ENCODE measurements around the gene KIF2C.
A peak's percentile ranks its signal among the peaks of the same experiment; 100 is the strongest.
"Not testable (repeated sequence)": the region's sequence is repeated elsewhere in the genome, so short reads cannot be mapped to it uniquely, and the experiment has no call there.

The KIF2C gene

DNA sequence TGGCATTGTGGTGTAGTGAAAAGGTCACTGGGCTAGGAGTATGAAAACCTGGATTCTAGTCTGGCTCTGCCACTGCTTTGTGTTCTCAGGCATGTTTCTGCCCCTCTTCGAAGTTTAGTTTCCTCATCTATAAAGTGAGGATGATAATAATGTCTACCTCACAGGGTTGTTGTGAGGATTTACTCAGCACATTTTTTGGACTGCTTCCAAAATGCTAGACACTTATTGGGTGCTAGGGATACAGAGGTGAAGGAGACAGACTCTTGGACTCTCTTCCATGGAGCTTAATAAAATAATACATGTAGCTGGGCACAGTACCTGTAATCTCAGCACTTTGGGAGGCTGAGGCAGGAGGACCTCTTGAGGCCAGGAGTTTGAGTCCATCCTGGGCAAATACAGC, 3.6 kb downstream of the KIF2C start:
- H3K9ac ChIP-seq (ENCODE audit: low read length): no peak overlapping the region
- H3K9me3 ChIP-seq (ENCODE audit: control insufficient read depth, low read length): no peaks in the 10 kb centered on the region
- no peaks in the 10 kb centered on the region for H3K27me3 ChIP-seq (ENCODE audit: control insufficient read depth, insufficient read depth, low read length)
- H3K4me3 ChIP-seq (ENCODE audit: low read length): no peak overlapping the region
- peaks cover 9% of the 10 kb centered on the region for H3K4me1 ChIP-seq (ENCODE audit: control insufficient read depth, insufficient read depth, low read length)
- H3K36me3 ChIP-seq (ENCODE audit: control insufficient read depth, insufficient read depth, low read length): no peaks in the 10 kb centered on the region

DNA sequence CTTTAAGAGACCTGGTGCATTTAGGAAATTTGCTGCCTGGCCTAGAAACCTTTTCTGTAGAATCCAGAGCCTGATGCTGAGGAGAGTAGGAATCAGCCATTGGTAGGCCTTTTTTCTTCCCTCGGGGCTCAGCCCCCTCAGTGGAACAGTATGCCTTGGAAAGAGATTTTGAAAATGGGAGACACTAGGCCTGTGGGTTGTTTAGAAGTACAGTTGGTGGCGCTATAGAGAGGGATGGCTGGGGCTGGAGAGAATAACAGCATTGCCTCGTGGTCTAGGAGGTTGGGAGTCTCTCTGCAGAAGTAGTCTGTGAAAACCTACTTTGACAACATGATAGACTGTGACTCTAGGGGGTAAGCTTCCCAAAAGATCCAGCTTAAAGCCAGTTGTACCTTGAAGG, 8.2 kb downstream of the KIF2C start:
- Histone ChIP-seq H3K9ac (ENCODE audit: low read length) (no peak overlapping the region), H3K27me3 (ENCODE audit: control insufficient read depth, insufficient read depth, low read length) (no peaks in the 10 kb centered on the region), H3K36me3 (ENCODE audit: control insufficient read depth, insufficient read depth, low read length) (no peaks in the 10 kb centered on the region), H3K4me3 (ENCODE audit: low read length) (no peak overlapping the region), H3K9me3 (ENCODE audit: control insufficient read depth, low read length) (no peaks in the 10 kb centered on the region), H3K4me1 (ENCODE audit: control insufficient read depth, insufficient read depth, low read length) (no peaks in the 10 kb centered on the region)

DNA sequence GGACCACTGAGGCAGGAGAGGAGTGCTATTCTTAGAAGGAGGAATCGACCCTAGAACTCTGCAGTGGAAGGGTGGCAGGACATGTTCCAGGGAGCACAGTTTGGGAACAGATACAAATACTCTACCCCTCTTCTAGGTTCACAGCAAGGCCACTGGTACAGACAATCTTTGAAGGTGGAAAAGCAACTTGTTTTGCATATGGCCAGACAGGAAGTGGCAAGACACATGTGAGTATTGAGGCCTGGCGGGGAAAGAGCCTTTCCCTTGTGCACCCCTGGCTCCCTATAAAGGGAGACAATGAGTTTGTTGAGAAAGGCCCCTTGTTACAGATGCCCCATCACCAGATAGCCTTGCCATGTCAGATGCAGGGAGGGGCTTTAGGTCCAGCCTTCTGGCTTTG, 17.8 kb downstream of the KIF2C start:
- H3K9ac ChIP-seq (ENCODE audit: low read length): no peak overlapping the region
- no peaks in the 10 kb centered on the region for H3K36me3 ChIP-seq (ENCODE audit: control insufficient read depth, insufficient read depth, low read length)
- H3K4me1 ChIP-seq (ENCODE audit: control insufficient read depth, insufficient read depth, low read length): no peaks in the 10 kb centered on the region
- no peaks in the 10 kb centered on the region for H3K27me3 ChIP-seq (ENCODE audit: control insufficient read depth, insufficient read depth, low read length)
- no peaks in the 10 kb centered on the region for H3K9me3 ChIP-seq (ENCODE audit: control insufficient read depth, low read length)
- no peak overlapping the region for H3K4me3 ChIP-seq (ENCODE audit: low read length)

DNA sequence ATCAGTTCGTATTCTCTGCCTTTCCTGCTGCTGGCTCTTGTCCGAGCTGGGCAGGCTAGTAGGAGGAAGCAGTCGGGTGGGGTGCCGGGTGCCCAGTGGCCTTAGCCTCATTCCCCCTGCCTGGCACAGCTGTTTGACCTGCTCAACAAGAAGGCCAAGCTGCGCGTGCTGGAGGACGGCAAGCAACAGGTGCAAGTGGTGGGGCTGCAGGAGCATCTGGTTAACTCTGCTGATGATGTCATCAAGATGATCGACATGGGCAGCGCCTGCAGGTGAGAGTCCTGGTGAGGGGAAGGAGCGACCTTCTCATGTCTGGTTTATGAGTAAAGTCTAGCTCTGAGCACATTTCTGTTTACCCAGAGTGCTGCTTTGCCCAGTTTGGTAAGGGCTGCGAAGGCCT, 19.4 kb downstream of the KIF2C start:
- Histone ChIP-seq H3K4me3 (ENCODE audit: low read length) (no peak overlapping the region), H3K27me3 (ENCODE audit: control insufficient read depth, insufficient read depth, low read length) (no peaks in the 10 kb centered on the region), H3K4me1 (ENCODE audit: control insufficient read depth, insufficient read depth, low read length) (no peaks in the 10 kb centered on the region), H3K9ac (ENCODE audit: low read length) (no peak overlapping the region), H3K9me3 (ENCODE audit: control insufficient read depth, low read length) (no peaks in the 10 kb centered on the region), H3K36me3 (ENCODE audit: control insufficient read depth, insufficient read depth, low read length) (no peaks in the 10 kb centered on the region)

DNA sequence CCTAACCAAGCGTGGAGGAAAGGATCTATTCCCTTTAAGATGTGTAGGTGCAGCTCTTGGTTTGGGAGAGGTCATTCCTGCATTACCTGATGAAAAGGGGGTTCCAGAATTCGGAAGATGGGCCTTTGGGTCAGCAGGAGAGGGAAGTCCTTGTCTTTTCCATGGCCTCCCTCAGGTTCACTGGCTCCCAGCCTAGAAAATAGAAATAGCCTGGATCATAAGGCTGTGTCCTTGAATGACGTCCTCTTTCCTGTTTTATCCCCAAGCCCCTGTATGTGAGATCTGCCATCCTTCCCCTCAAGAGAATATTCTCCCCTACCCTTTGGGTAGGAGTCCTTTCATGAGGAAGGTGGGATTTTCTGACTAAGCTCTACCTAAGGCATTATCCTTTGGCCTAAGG, 21.2 kb downstream of the KIF2C start:
- H3K9me3 ChIP-seq (ENCODE audit: control insufficient read depth, low read length): no peaks in the 10 kb centered on the region
- no peak overlapping the region for H3K4me3 ChIP-seq (ENCODE audit: low read length)
- no peaks in the 10 kb centered on the region for H3K27me3 ChIP-seq (ENCODE audit: control insufficient read depth, insufficient read depth, low read length)
- no peaks in the 10 kb centered on the region for H3K36me3 ChIP-seq (ENCODE audit: control insufficient read depth, insufficient read depth, low read length)
- H3K4me1 ChIP-seq (ENCODE audit: control insufficient read depth, insufficient read depth, low read length): no peaks in the 10 kb centered on the region
- no peak overlapping the region for H3K9ac ChIP-seq (ENCODE audit: low read length)

DNA sequence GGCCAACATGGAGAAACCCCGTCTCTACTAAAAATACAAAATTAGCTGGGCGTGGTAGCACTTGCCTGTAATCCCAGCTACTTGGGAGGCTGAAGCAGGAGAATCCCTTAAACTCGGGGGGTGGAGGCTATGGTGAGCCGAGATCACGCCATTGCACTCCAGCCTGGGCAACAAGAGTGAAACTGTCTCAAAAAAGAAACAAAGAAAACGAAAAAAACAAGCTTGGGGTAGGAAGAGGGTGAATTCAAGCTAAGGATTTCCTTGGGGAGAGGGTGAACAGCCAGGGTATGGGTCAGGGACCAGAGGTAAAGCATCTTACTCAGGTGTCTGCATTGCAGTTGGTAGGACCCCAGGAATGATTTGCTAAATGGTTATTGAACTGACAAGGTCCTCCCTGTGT, 26.8 kb downstream of the KIF2C start:
- H3K36me3 ChIP-seq (ENCODE audit: control insufficient read depth, insufficient read depth, low read length); H3K4me3 ChIP-seq (ENCODE audit: low read length); H3K27me3 ChIP-seq (ENCODE audit: control insufficient read depth, insufficient read depth, low read length); H3K9ac ChIP-seq (ENCODE audit: low read length); H3K9me3 ChIP-seq (ENCODE audit: control insufficient read depth, low read length); H3K4me1 ChIP-seq (ENCODE audit: control insufficient read depth, insufficient read depth, low read length): not testable (repeated sequence)

DNA sequence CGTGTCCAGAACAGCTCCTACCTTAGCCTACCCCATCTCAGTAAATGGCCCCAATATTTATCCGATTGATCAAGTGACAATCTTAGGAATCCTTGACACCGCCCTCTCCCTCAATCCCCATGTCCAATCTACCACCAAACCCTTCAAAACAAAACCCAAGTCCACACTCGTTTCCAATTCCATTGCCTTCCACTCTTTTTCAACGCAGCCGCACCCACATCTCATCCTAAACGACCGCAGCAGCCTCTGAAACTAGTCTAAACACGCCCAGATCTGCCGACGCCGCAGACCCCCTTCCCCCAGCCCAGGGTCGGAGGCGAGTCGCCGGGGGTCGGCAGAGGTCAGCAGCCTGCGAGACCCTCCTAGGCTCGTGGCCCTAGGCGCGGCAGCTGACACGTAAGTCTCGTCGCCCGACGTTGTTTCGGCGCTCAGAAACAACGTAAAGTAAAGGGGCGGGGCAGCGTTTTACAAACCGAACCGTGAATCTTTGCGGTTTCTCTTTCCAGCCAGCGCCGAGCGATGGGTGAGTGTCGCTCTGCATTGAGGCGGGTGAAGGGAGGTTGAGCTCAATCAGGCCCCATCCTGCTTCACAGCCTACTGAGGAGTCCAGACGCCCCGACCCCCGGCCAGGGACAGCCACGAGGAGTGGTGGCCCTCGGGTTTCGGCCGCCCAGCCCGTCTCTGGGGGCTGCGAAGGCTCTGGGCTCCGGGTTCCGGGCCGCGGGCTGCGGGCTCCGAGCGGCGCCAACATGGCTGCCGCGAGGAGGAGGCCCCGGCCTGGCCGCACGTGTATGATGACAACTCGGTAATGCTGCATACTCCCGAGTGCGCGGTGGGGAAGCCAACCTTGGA, 35.7 kb downstream of the KIF2C start, which contains the start of gene RPS8:
TSS of gene RPS8 (plus strand) at position 463 of the 852 bp plus-strand sequence. CDS start at position 520, 57 bp downstream.
- no peaks in the 10 kb centered on the region for H3K27me3 ChIP-seq (ENCODE audit: control insufficient read depth, insufficient read depth, low read length)
- peaks cover 13% of the 10 kb centered on the region for H3K4me1 ChIP-seq (ENCODE audit: control insufficient read depth, insufficient read depth, low read length)
- no peaks in the 10 kb centered on the region for H3K9me3 ChIP-seq (ENCODE audit: control insufficient read depth, low read length)
- peak within 1 kb of the TSS; percentile 92 for H3K9ac ChIP-seq (ENCODE audit: low read length)
- peaks cover 7% of the 10 kb centered on the region for H3K36me3 ChIP-seq (ENCODE audit: control insufficient read depth, insufficient read depth, low read length)
- peak within 1 kb of the TSS; percentile 87 for H3K4me3 ChIP-seq (ENCODE audit: low read length)

DNA sequence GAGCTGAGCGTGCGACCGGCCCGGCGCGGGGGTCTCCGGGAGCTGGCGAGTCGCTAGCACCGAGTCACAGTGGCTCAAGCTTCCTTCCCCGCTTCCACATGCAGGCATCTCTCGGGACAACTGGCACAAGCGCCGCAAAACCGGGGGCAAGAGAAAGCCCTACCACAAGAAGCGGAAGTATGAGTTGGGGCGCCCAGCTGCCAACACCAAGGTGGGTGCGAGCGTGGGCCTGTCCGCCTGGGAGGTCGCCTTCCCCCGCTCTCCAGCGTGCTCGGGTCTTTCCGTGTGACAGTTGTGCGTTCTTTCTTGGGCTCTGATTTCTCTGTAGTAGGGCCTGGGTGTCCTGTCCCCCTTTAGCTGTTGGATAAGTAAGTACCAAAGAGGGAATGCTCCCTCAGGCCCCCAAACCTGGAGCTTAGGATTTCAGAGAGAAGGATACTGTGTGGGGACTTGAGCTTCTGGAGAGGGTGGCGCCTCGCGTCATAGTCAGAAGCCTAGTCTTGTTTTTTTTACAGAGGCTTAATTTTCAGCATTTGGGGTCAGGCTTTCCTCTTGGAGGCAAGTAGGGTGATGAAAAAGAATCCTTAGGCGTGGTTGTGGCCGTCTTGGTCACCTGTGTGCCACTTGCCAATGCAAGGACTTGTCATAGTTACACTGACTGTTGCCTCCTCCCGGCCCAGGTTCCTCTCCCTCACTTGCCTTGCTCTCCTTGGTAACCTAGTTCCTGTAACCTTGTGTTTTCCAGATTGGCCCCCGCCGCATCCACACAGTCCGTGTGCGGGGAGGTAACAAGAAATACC, 36.5 kb downstream of the KIF2C start:
- Histone ChIP-seq H3K9me3 (ENCODE audit: control insufficient read depth, low read length) (no peaks in the 10 kb centered on the region), H3K36me3 (ENCODE audit: control insufficient read depth, insufficient read depth, low read length) (peaks cover 7% of the 10 kb centered on the region), H3K27me3 (ENCODE audit: control insufficient read depth, insufficient read depth, low read length) (no peaks in the 10 kb centered on the region), H3K4me3 (ENCODE audit: low read length) (peak overlapping the region; percentile 87), H3K4me1 (ENCODE audit: control insufficient read depth, insufficient read depth, low read length) (peaks cover 13% of the 10 kb centered on the region), H3K9ac (ENCODE audit: low read length) (peak overlapping the region; percentile 92)

DNA sequence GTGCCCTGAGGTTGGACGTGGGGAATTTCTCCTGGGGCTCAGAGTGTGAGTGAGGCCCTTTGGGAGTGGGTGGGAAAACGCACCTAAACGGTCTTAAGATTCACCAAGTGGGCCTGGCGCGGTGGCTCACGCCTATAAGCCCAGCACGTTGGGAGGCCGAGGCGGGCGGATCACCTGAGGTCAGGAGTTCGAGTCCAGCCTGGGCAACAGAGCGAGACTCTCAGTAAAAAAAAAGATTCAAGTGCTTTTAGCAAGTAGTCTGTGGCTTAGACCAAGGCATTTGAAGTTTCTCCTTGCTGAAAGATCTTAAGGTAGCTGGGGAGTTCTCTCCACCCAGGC, 37.1 kb downstream of the KIF2C start:
- Histone ChIP-seq H3K36me3 (ENCODE audit: control insufficient read depth, insufficient read depth, low read length) (peaks cover 7% of the 10 kb centered on the region), H3K4me3 (ENCODE audit: low read length) (peak overlapping the region; percentile 87), H3K9me3 (ENCODE audit: control insufficient read depth, low read length) (no peaks in the 10 kb centered on the region), H3K27me3 (ENCODE audit: control insufficient read depth, insufficient read depth, low read length) (no peaks in the 10 kb centered on the region), H3K4me1 (ENCODE audit: control insufficient read depth, insufficient read depth, low read length) (peaks cover 13% of the 10 kb centered on the region), H3K9ac (ENCODE audit: low read length) (peak overlapping the region; percentile 92)

DNA sequence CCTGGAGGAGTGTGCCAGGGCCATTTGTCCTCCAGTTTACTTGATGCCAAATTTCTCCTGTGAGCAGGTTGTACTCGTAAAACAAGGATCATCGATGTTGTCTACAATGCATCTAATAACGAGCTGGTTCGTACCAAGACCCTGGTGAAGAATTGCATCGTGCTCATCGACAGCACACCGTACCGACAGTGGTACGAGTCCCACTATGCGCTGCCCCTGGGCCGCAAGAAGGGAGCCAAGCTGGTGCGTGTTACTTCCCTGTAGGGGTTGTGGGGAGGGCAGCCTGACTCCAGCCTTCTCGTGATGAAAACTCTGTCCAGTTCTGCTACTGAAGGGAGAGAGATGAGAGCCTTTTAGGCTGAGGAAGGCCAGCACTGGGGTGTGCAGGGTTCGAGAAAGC, 37.9 kb downstream of the KIF2C start:
- Histone ChIP-seq H3K36me3 (ENCODE audit: control insufficient read depth, insufficient read depth, low read length) (peaks cover 7% of the 10 kb centered on the region), H3K4me3 (ENCODE audit: low read length) (no peak overlapping the region), H3K9ac (ENCODE audit: low read length) (peak overlapping the region; percentile 92), H3K27me3 (ENCODE audit: control insufficient read depth, insufficient read depth, low read length) (no peaks in the 10 kb centered on the region), H3K4me1 (ENCODE audit: control insufficient read depth, insufficient read depth, low read length) (peaks cover 13% of the 10 kb centered on the region), H3K9me3 (ENCODE audit: control insufficient read depth, low read length) (no peaks in the 10 kb centered on the region)

DNA sequence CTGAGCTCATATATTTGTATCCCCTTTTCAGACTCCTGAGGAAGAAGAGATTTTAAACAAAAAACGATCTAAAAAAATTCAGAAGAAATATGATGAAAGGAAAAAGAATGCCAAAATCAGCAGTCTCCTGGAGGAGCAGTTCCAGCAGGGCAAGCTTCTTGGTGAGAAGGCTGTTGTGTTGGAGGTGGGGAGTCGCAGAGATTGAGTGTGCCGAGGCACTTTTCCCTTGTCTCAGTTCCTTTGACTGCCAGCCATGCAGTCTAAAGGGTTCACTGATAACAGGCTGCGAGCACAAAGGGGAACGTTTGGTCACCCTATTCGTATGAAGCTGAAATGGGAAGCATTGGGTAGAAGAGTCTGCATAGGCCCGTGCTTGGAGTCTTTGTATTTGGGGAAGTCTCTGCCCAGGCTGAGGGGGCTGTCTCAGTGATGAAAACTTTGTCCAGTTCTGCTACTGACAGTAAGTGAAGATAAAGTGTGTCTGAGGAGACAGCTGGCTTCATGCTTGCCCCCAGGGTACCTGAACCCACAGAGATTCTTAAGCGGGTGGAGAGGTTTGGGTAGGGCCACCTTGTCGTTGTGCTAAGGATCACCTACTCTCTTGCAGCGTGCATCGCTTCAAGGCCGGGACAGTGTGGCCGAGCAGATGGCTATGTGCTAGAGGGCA, 38.5 kb downstream of the KIF2C start:
- Histone ChIP-seq H3K9me3 (ENCODE audit: control insufficient read depth, low read length) (no peaks in the 10 kb centered on the region), H3K36me3 (ENCODE audit: control insufficient read depth, insufficient read depth, low read length) (peaks cover 7% of the 10 kb centered on the region), H3K4me1 (ENCODE audit: control insufficient read depth, insufficient read depth, low read length) (peaks cover 13% of the 10 kb centered on the region), H3K27me3 (ENCODE audit: control insufficient read depth, insufficient read depth, low read length) (no peaks in the 10 kb centered on the region), H3K4me3 (ENCODE audit: low read length) (no peak overlapping the region), H3K9ac (ENCODE audit: low read length) (no peak overlapping the region)

Measured in mucosa of stomach (tissue), 1 donor.